Activated T-cell treated with anti-CD3 and anti-CD28 coated beads, Interleukin-2, amount 50 U/mL, for 24 hours (primary cell): ENCODE results near the gene EMILIN1.
"Not testable (repeated sequence)": the region's sequence is repeated elsewhere in the genome, so short reads cannot be mapped to it uniquely, and the experiment has no call there.

Experiments
- DNase-seq: peaks from one replicate; pipeline ENCODE4 v3.0.0-alpha.2; 2020
- H3K27ac Mint-ChIP-seq: 2 replicates; pipeline ENCODE4 v1.8.0; 2020; ENCODE audit warnings: mild to moderate bottlenecking, mixed read lengths
- H3K27me3 Mint-ChIP-seq: 2 replicates; pipeline ENCODE4 v1.8.0; 2020; ENCODE audit warnings: mixed read lengths
- H3K36me3 Mint-ChIP-seq: 2 replicates; pipeline ENCODE4 v1.8.0; 2020; ENCODE audit warnings: low read depth, mixed read lengths
- H3K4me1 Mint-ChIP-seq: 2 replicates; pipeline ENCODE4 v1.8.0; 2020; ENCODE audit warnings: low read depth, mixed read lengths
- H3K4me3 Mint-ChIP-seq: 2 replicates; pipeline ENCODE4 v1.8.0; 2020; ENCODE audit warnings: mild to moderate bottlenecking, moderate library complexity, mixed read lengths
- H3K9me3 Mint-ChIP-seq: 2 replicates; pipeline ENCODE4 v1.8.0; 2020; ENCODE audit warnings: mixed read lengths

The EMILIN1 gene

GRCh38 chr2:27109083-27109482 is 30.7 kb downstream of the EMILIN1 start:
- DNase-seq: no peak
- H3K4me3 Mint-ChIP-seq: no peak overlapping the region
- H3K27ac Mint-ChIP-seq: no peak overlapping the region
- H3K27me3 Mint-ChIP-seq: peaks cover 14% of the 10 kb centered on the region
- no peaks in the 10 kb centered on the region for H3K36me3 Mint-ChIP-seq
- H3K4me1 Mint-ChIP-seq: no peaks in the 10 kb centered on the region
- H3K9me3 Mint-ChIP-seq: no peaks in the 10 kb centered on the region

- H3K9me3 Mint-ChIP-seq, H3K27ac Mint-ChIP-seq, H3K36me3 Mint-ChIP-seq, H3K4me3 Mint-ChIP-seq, DNase-seq, H3K4me1 Mint-ChIP-seq, H3K27me3 Mint-ChIP-seq: not testable (repeated sequence)
Measured at GRCh38 chr2:27110603-27111352, 32.4 kb downstream of the EMILIN1 start.

GRCh38 chr2:27111392-27112078 is 33.1 kb downstream of the EMILIN1 start:
- not testable (repeated sequence) for H3K27me3 Mint-ChIP-seq, H3K36me3 Mint-ChIP-seq, H3K9me3 Mint-ChIP-seq, DNase-seq, H3K27ac Mint-ChIP-seq, H3K4me1 Mint-ChIP-seq, H3K4me3 Mint-ChIP-seq

- Mint-ChIP-seq H3K4me1 (peaks cover 14% of the 10 kb centered on the region), H3K4me3 (no peak overlapping the region), H3K27ac (no peak overlapping the region), H3K27me3 (peaks cover 29% of the 10 kb centered on the region), H3K36me3 (no peaks in the 10 kb centered on the region), H3K9me3 (no peaks in the 10 kb centered on the region)
- no peak for DNase-seq
Measured at GRCh38 chr2:27115519-27115918, 37.1 kb downstream of the EMILIN1 start.

GRCh38 chr2:27117995-27118524 is 39.6 kb downstream of the EMILIN1 start:
- Mint-ChIP-seq H3K36me3 (no peaks in the 10 kb centered on the region), H3K4me1 (peaks cover 16% of the 10 kb centered on the region), H3K27ac (no peak overlapping the region), H3K27me3 (peaks cover 33% of the 10 kb centered on the region), H3K9me3 (no peaks in the 10 kb centered on the region), H3K4me3 (peak overlapping the region; percentile 71)
- DNase-seq: no peak

GRCh38 chr2:27118525-27119329 is 40.3 kb downstream of the EMILIN1 start, which contains the start of gene CGREF1:
Gene CGREF1, minus strand, starts transcription at chr2:27119128. Its CDS starts 14,762 bp downstream, at chr2:27104366.
- H3K36me3 Mint-ChIP-seq: no peaks in the 10 kb centered on the region
- DNase-seq: peak; percentile 61
- no peaks in the 10 kb centered on the region for H3K9me3 Mint-ChIP-seq
- H3K27me3 Mint-ChIP-seq: peaks cover 33% of the 10 kb centered on the region
- H3K4me3 Mint-ChIP-seq: peak within 1 kb of the TSS; percentile 78
- H3K27ac Mint-ChIP-seq: peak within 1 kb of the TSS; percentile 44
- peaks cover 20% of the 10 kb centered on the region for H3K4me1 Mint-ChIP-seq

- not testable (repeated sequence) for DNase-seq, H3K36me3 Mint-ChIP-seq, H3K9me3 Mint-ChIP-seq
- Mint-ChIP-seq H3K27me3 (peaks cover 33% of the 10 kb centered on the region), H3K4me3 (peak overlapping the region; percentile 78), H3K27ac (peak overlapping the region; percentile 44), H3K4me1 (peaks cover 25% of the 10 kb centered on the region)
Measured at GRCh38 chr2:27119330-27119670, 40.9 kb downstream of the EMILIN1 start.

- H3K36me3 Mint-ChIP-seq: no peaks in the 10 kb centered on the region
- no peak overlapping the region for H3K27ac Mint-ChIP-seq
- no peak overlapping the region for H3K4me3 Mint-ChIP-seq
- H3K27me3 Mint-ChIP-seq: peaks cover 33% of the 10 kb centered on the region
- peaks cover 25% of the 10 kb centered on the region for H3K4me1 Mint-ChIP-seq
- H3K9me3 Mint-ChIP-seq: no peaks in the 10 kb centered on the region
- DNase-seq: no peak
Measured at GRCh38 chr2:27121906-27122305, 43.5 kb downstream of the EMILIN1 start.

- no peak overlapping the region for H3K27ac Mint-ChIP-seq
- no peaks in the 10 kb centered on the region for H3K36me3 Mint-ChIP-seq
- peaks cover 25% of the 10 kb centered on the region for H3K4me1 Mint-ChIP-seq
- peaks cover 25% of the 10 kb centered on the region for H3K27me3 Mint-ChIP-seq
- DNase-seq: no peak
- H3K4me3 Mint-ChIP-seq: peak overlapping the region; percentile 78
- H3K9me3 Mint-ChIP-seq: no peaks in the 10 kb centered on the region
Measured at GRCh38 chr2:27122791-27123190, 44.4 kb downstream of the EMILIN1 start.

- peak; percentile 81 for DNase-seq
Measured at GRCh38 chr2:27123302-27124150, 45.1 kb downstream of the EMILIN1 start, which contains the start of gene ABHD1. Gene ABHD1, plus strand, starts transcription at chr2:27123815. Its CDS starts 134 bp downstream, at chr2:27123949.

GRCh38 chr2:27125104-27125503 is 46.7 kb downstream of the EMILIN1 start:
- peaks cover 7% of the 10 kb centered on the region for H3K27me3 Mint-ChIP-seq
- H3K36me3 Mint-ChIP-seq: peaks cover 17% of the 10 kb centered on the region
- no peak for DNase-seq
- H3K9me3 Mint-ChIP-seq: no peaks in the 10 kb centered on the region
- no peak overlapping the region for H3K27ac Mint-ChIP-seq
- H3K4me3 Mint-ChIP-seq: no peak overlapping the region
- H3K4me1 Mint-ChIP-seq: peaks cover 12% of the 10 kb centered on the region

More at GRCh38 chr2:27123302-27124150, 45.1 kb downstream of the EMILIN1 start, which contains the start of gene ABHD1:
- H3K4me3 Mint-ChIP-seq: peak within 1 kb of the TSS; percentile 78
- peaks cover 22% of the 10 kb centered on the region for H3K4me1 Mint-ChIP-seq
- peak within 1 kb of the TSS; percentile 79 for H3K27ac Mint-ChIP-seq
- H3K27me3 Mint-ChIP-seq: peaks cover 19% of the 10 kb centered on the region
- H3K9me3 Mint-ChIP-seq: no peaks in the 10 kb centered on the region
- H3K36me3 Mint-ChIP-seq: peaks cover under 1% of the 10 kb centered on the region

- Mint-ChIP-seq H3K4me3 (no peak overlapping the region), H3K36me3 (peaks cover 28% of the 10 kb centered on the region), H3K27ac (peak overlapping the region; percentile 32), H3K27me3 (no peaks in the 10 kb centered on the region), H3K9me3 (no peaks in the 10 kb centered on the region), H3K4me1 (peaks cover 11% of the 10 kb centered on the region)
- no peak for DNase-seq
Measured at GRCh38 chr2:27126252-27126710, 47.9 kb downstream of the EMILIN1 start.

GRCh38 chr2:27127883-27128667 is 49.7 kb downstream of the EMILIN1 start:
- no peak for DNase-seq
- H3K27ac Mint-ChIP-seq: no peak overlapping the region
- no peaks in the 10 kb centered on the region for H3K9me3 Mint-ChIP-seq
- H3K4me1 Mint-ChIP-seq: peaks cover 17% of the 10 kb centered on the region
- no peak overlapping the region for H3K4me3 Mint-ChIP-seq
- H3K36me3 Mint-ChIP-seq: peaks cover 46% of the 10 kb centered on the region
- H3K27me3 Mint-ChIP-seq: no peaks in the 10 kb centered on the region
